Measurements from ENCODE around the gene FAM89A. TPM values are rescaled to one million over a fixed set of nuclear protein-coding genes. Genes with fewer than 3 reads are reported as not detected.

The FAM89A gene
- total RNA-seq = 10 to 100 TPM; 30.7 to 97.1 (median 39.0) TPM

DNA sequence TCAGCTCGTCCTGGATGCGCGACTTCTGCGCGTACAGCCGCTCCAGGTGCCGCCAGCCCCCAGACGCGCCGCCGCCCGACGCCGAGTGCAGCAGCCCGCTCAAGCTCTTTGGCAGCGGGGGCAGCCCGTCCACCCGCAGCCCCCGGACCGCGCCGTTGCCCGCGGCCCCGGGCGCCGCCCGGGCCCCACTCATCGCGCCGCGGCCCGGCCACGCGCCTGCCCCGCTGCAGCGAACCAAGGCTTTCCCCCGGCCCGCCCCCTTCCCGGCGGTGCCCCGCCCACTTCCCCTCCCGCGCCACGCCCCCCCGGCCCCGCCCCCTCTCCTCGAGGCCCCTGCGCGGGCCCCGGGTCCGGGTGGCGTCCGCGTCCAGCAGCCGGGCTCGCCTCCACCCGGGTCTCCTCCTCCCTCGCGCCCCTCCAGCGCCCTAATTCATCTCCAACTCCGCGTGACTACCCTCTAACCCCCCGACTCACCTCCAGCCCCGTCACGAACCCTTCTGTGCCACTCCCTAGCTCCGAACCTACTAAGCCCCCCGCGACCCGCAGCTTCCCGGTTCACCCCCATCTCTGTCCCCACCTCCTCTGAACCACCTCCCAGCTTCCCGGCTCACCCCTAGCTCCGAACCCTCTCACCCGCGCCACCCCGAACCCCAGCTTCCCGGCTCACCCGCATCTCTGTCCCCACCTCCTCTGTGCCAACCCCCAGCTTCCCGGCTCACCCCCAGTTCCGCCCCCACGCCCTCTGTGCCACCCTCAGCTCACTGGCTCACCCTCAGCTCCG lies at the start of gene FAM89A:
TSS of gene FAM89A (minus strand) at position 236 of the 781 bp plus-strand sequence. CDS start at position 193, 43 bp downstream.
- peak within 1 kb of the TSS; percentile 71 to 94 (median 81) for H3K4me3 ChIP-seq
- DNase-seq (ENCODE audit: low spot score in 2 of 2) = peak; percentile 25 to 55
- no peaks in the 10 kb centered on the region for H3K36me3 ChIP-seq
- intact Hi-C loops (cut with DNase I; ENCODE audit: low total_unique reads) = no loop called here
- H3K27ac ChIP-seq = peak within 1 kb of the TSS; percentile 59 to 78
- no peaks in the 10 kb centered on the region for H3K27me3 ChIP-seq
- no peaks in the 10 kb centered on the region for H3K4me1 ChIP-seq
- H3K9me3 ChIP-seq = peaks cover 0 to 6% of the 10 kb centered on the region in 2 donors
- TF ChIP-seq POLR2AphosphoS5 (IDR thresholded peaks at IDR 0.05) (no peak), POLR2A (IDR thresholded peaks at IDR 0.05) (no peak)
- TF ChIP-seq, protein P1, sequence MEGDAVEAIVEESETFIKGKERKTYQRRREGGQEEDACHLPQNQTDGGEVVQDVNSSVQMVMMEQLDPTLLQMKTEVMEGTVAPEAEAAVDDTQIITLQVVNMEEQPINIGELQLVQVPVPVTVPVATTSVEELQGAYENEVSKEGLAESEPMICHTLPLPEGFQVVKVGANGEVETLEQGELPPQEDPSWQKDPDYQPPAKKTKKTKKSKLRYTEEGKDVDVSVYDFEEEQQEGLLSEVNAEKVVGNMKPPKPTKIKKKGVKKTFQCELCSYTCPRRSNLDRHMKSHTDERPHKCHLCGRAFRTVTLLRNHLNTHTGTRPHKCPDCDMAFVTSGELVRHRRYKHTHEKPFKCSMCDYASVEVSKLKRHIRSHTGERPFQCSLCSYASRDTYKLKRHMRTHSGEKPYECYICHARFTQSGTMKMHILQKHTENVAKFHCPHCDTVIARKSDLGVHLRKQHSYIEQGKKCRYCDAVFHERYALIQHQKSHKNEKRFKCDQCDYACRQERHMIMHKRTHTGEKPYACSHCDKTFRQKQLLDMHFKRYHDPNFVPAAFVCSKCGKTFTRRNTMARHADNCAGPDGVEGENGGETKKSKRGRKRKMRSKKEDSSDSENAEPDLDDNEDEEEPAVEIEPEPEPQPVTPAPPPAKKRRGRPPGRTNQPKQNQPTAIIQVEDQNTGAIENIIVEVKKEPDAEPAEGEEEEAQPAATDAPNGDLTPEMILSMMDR (IDR thresholded peaks at IDR 0.05) = no peak

DNA sequence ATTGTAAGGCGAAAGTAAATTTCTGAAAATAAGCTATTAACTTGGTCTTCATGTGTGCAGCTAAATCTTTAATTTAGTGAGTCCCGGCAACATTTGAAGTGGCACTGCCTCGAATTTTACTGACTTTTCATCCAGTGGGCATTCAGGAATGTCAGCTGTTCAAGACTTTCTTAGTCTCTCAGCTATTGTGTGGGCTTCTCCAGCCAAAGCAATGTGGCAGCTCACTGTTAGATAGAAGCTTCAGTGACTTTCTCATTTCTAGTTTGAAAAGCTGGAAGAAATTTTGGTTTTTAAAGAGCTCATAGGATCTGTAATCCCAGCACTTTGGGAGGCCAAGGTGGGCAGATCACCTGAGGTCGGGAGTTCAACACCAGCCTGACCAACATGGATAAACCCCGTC lies 44.3 kb upstream of the FAM89A start:
- H3K36me3 ChIP-seq = no peaks in the 10 kb centered on the region
- no peaks in the 10 kb centered on the region for H3K4me1 ChIP-seq
- TF ChIP-seq POLR2A (IDR thresholded peaks at IDR 0.05) = no peak
- TF ChIP-seq POLR2AphosphoS5 (IDR thresholded peaks at IDR 0.05) = no peak
- TF ChIP-seq, protein P1 (IDR thresholded peaks at IDR 0.05) = no peak
- no peak for DNase-seq (ENCODE audit: low spot score in 2 of 2)
- H3K9me3 ChIP-seq = no peaks in the 10 kb centered on the region
- intact Hi-C loops (cut with DNase I; ENCODE audit: low total_unique reads) = loop anchor here (10.0 kb wide), 1 partner anchor 1190 kb away; no protein-coding TSS in a partner anchor
- H3K27me3 ChIP-seq = no peaks in the 10 kb centered on the region
- H3K27ac ChIP-seq = no peak overlapping the region
- no peak overlapping the region for H3K4me3 ChIP-seq

DNA sequence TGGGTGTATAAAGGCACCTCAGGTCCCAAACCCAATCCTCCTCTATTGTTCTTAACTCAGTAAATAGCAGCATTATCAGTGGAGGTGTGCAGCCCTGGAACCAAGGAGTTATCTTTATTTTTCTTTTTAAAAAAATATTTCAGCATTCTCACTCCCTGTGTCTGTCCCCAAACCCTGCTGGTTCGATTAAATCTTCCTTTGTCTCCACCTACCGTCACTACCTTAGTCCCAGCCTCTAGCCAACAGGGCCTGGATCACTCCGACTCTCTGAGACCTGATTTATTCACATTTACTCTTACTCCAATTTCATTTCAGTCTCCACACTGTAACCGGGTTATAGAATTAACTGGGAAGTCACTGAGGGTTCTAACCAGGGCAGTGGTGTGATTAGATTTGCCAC lies 39.1 kb upstream of the FAM89A start:
- no peak for DNase-seq (ENCODE audit: low spot score in 2 of 2)
- Histone ChIP-seq H3K36me3 (no peaks in the 10 kb centered on the region), H3K27me3 (no peaks in the 10 kb centered on the region), H3K4me1 (no peaks in the 10 kb centered on the region), H3K4me3 (no peak overlapping the region), H3K9me3 (no peaks in the 10 kb centered on the region), H3K27ac (no peak overlapping the region)
- TF ChIP-seq POLR2AphosphoS5 (IDR thresholded peaks at IDR 0.05) = no peak
- TF ChIP-seq, protein P1 (IDR thresholded peaks at IDR 0.05) = no peak
- TF ChIP-seq POLR2A (IDR thresholded peaks at IDR 0.05) = no peak
- intact Hi-C loops (cut with DNase I; ENCODE audit: low total_unique reads) = no loop called here

DNA sequence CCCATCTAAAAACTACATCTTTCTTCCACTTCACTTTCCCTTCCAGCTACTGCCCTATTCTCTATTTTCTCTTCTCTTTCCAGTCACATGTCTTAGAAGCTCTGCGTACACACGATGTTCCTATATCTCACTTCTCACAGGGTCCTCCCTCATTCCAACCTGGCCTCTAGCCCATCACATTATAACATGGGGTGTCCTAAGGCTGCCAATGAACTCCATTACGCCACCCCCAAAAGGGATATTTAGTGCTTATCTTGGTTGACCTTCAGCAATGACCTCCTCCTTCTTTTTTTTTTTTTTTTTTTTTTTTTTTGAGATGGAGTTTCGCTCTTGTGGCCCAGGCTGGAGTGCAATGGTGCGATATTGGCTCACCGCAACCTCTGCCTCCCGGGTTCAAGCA lies 38.2 kb upstream of the FAM89A start:
- TF ChIP-seq POLR2A (IDR thresholded peaks at IDR 0.05) (no peak), POLR2AphosphoS5 (IDR thresholded peaks at IDR 0.05) (no peak)
- TF ChIP-seq, protein P1 (IDR thresholded peaks at IDR 0.05) = no peak
- no peak for DNase-seq (ENCODE audit: low spot score in 2 of 2)
- Histone ChIP-seq H3K4me3 (no peak overlapping the region), H3K27ac (no peak overlapping the region), H3K4me1 (no peaks in the 10 kb centered on the region), H3K36me3 (no peaks in the 10 kb centered on the region), H3K27me3 (no peaks in the 10 kb centered on the region), H3K9me3 (no peaks in the 10 kb centered on the region)
- intact Hi-C loops (cut with DNase I; ENCODE audit: low total_unique reads) = no loop called here

DNA sequence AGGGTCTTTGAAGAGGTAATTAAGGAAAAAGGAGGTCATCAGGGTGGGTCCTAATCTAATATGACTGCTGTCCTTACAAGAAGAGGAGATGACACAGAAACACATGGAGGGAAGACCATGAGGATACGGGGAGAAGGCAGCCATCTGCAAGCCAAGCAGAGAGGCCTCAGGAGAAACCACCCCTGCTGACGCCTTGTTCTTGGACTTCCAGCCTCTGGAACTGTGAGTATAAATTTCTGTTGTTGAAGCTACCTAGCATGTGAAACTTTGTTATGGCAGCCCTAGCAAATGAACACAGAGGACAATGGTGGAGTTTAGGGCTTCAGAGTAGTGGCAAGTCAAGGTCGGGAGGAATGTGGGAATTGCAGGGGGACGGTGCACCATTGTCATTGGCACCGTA lies 36.7 kb upstream of the FAM89A start:
- no peaks in the 10 kb centered on the region for H3K4me1 ChIP-seq
- H3K27me3 ChIP-seq = no peaks in the 10 kb centered on the region
- H3K36me3 ChIP-seq = no peaks in the 10 kb centered on the region
- TF ChIP-seq, protein P1 (IDR thresholded peaks at IDR 0.05) = no peak
- TF ChIP-seq POLR2A (IDR thresholded peaks at IDR 0.05) (no peak), POLR2AphosphoS5 (IDR thresholded peaks at IDR 0.05) (no peak)
- no peaks in the 10 kb centered on the region for H3K9me3 ChIP-seq
- DNase-seq (ENCODE audit: low spot score in 2 of 2) = no peak
- no peak overlapping the region for H3K4me3 ChIP-seq
- intact Hi-C loops (cut with DNase I; ENCODE audit: low total_unique reads) = no loop called here
- no peak overlapping the region for H3K27ac ChIP-seq

Data from breast epithelium (tissue), 4 donors.